GM23338 (cell line): Measurements from ENCODE around the gene PGAM5. TPM values are rescaled to one million over a fixed set of nuclear protein-coding genes. Genes with fewer than 3 reads are reported as not detected.

ENCODE experiments used
- ATAC-seq: fragments of 200-7000 bp; cut with Tn5 transposase; 3 replicates; pipeline ENCODE4 v1.9.1; 2020
- DNase-seq: peaks from one replicate; pipeline ENCODE4 v3.0.0-alpha.2; 2015; ENCODE audit warnings: low spot score
- H2AFZ ChIP-seq: fragments of 200-600 bp; sonication (generic); 2 replicates; pipeline ENCODE4 v1.8.0; 2016; ENCODE audit warnings: antibody characterized with exemption, mild to moderate bottlenecking, moderate library complexity
- H3F3A ChIP-seq: fragments of 200-600 bp; sonication (generic); replicated peaks from 2 replicates; pipeline ENCODE4 v1.8.0; 2017; ENCODE audit warnings: antibody characterized with exemption, mixed run types, low read depth
- H3K27ac ChIP-seq: fragments of 200-600 bp; sonication (generic); 2 replicates; pipeline ENCODE4 v1.6.1; 2016; ENCODE audit warnings: low read depth
- H3K27me3 ChIP-seq: fragments of 200-600 bp; sonication (generic); 2 replicates; pipeline ENCODE4 v1.8.0; 2016; ENCODE audit warnings: mild to moderate bottlenecking, mixed run types, moderate library complexity; ENCODE audit not compliant: insufficient read depth
- H3K36me3 ChIP-seq: fragments of 200-600 bp; sonication (generic); 2 replicates; pipeline ENCODE4 v1.8.0; 2016; ENCODE audit warnings: mild to moderate bottlenecking; ENCODE audit not compliant: insufficient read depth
- H3K4me1 ChIP-seq: fragments of 200-600 bp; sonication (generic); 2 replicates; pipeline ENCODE4 v1.8.0; 2016; ENCODE audit warnings: mild to moderate bottlenecking, moderate library complexity; ENCODE audit not compliant: insufficient read depth
- H3K4me2 ChIP-seq: fragments of 200-600 bp; sonication (generic); 2 replicates; pipeline ENCODE4 v1.7.1; 2017; ENCODE audit warnings: mixed run types
- H3K4me3 ChIP-seq: fragments of 200-600 bp; sonication (generic); 2 replicates; pipeline ENCODE4 v1.6.1; 2016; ENCODE audit warnings: mixed run types
- H3K79me2 ChIP-seq: fragments of 200-600 bp; sonication (generic); replicated peaks from 2 replicates; pipeline ENCODE4 v1.8.0; 2017; ENCODE audit warnings: mild to moderate bottlenecking; ENCODE audit not compliant: insufficient read depth
- H3K9me2 ChIP-seq: fragments of 200-600 bp; sonication (generic); 2 replicates; pipeline ENCODE4 v1.8.0; 2017; ENCODE audit not compliant: insufficient read depth
- H4K20me1 ChIP-seq: fragments of 200-600 bp; sonication (generic); replicated peaks from 2 replicates; pipeline ENCODE4 v1.8.0; 2017; ENCODE audit warnings: mild to moderate bottlenecking; ENCODE audit not compliant: insufficient read depth
- H3K27ac Mint-ChIP-seq: 2 replicates; pipeline ENCODE4 v1.8.0; 2020; ENCODE audit warnings: inconsistent platforms, mild to moderate bottlenecking, moderate library complexity, mixed read lengths
- H3K27me3 Mint-ChIP-seq: 3 replicates; pipeline ENCODE4 v1.8.0; 2022; ENCODE audit warnings: low read depth, mild to moderate bottlenecking, moderate library complexity, mixed read lengths, inconsistent platforms; ENCODE audit not compliant: insufficient read depth, poor library complexity
- H3K36me3 Mint-ChIP-seq: 3 replicates; pipeline ENCODE4 v1.8.0; 2021; ENCODE audit warnings: low read depth, mild to moderate bottlenecking, inconsistent platforms, moderate library complexity, mixed read lengths
- H3K4me1 Mint-ChIP-seq: 3 replicates; pipeline ENCODE4 v1.8.0; 2020; ENCODE audit warnings: mild to moderate bottlenecking, inconsistent platforms, mixed read lengths
- H3K4me3 Mint-ChIP-seq: 3 replicates; pipeline ENCODE4 v1.8.0; 2021; ENCODE audit warnings: moderate library complexity, mild to moderate bottlenecking, inconsistent platforms, mixed read lengths
- H3K9me3 Mint-ChIP-seq: 3 replicates; pipeline ENCODE4 v1.8.0; 2020; ENCODE audit warnings: moderate library complexity, mild to moderate bottlenecking, inconsistent platforms, mixed read lengths
- CREB1 ChIP-seq: fragments of 250-450 bp; sonication (Bioruptor Pico); IDR thresholded peaks from 2 replicates; pipeline ENCODE4 v1.5.0; 2020; ENCODE audit warnings: low read depth, mild to moderate bottlenecking, moderate library complexity
- CTCF ChIP-seq, 2 experiments: fragments of 200-600 bp in 1 of 2; sonication (generic) in 1 of 2; conservative IDR thresholded peaks; 2 replicates each; pipeline versions ENCODE4 v1.5.1 to v1.6.1; 2016 to 2017; ENCODE audit warnings: antibody characterized with exemption in 2 of 2, low read depth in 2 of 2, mild to moderate bottlenecking in 2 of 2, moderate library complexity in 1 of 2
- ETS1 ChIP-seq: IDR thresholded peaks from 2 replicates; pipeline ENCODE4 v1.6.1; 2016; ENCODE audit warnings: antibody characterized with exemption
- EZH2 ChIP-seq: fragments of 200-600 bp; sonication (generic); IDR thresholded peaks from one replicate; pipeline ENCODE4 v1.8.0; 2017; ENCODE audit warnings: antibody characterized with exemption, mild to moderate bottlenecking, low read depth; ENCODE audit not compliant: unreplicated experiment
- EZH2phosphoT487 ChIP-seq: fragments of 200-600 bp; sonication (generic); IDR thresholded peaks from one replicate; pipeline ENCODE4 v1.8.1; 2018; ENCODE audit warnings: antibody characterized with exemption; ENCODE audit not compliant: unreplicated experiment
- JUNB ChIP-seq: IDR thresholded peaks from one replicate; pipeline ENCODE4 v1.6.1; 2016; ENCODE audit warnings: antibody characterized with exemption; ENCODE audit not compliant: unreplicated experiment
- NANOG ChIP-seq: IDR thresholded peaks from 2 replicates; pipeline ENCODE4 v1.6.1; 2016; ENCODE audit warnings: antibody characterized with exemption, borderline replicate concordance
- REST ChIP-seq: IDR thresholded peaks from one replicate; pipeline ENCODE4 v1.6.1; 2018; ENCODE audit warnings: antibody characterized with exemption; ENCODE audit not compliant: unreplicated experiment
- STAT1 ChIP-seq: IDR thresholded peaks from one replicate; pipeline ENCODE4 v1.6.1; 2016; ENCODE audit warnings: antibody characterized with exemption; ENCODE audit not compliant: unreplicated experiment
- ZNF114 ChIP-seq: fragments of 250-450 bp; sonication (Bioruptor Pico); IDR thresholded peaks from 2 replicates; pipeline ENCODE4 v1.5.0; 2020; ENCODE audit warnings: mild to moderate bottlenecking, moderate library complexity
- ZNF331 ChIP-seq: fragments of 250-450 bp; sonication (Bioruptor Pico); IDR thresholded peaks from 2 replicates; pipeline ENCODE4 v1.5.0; 2020; ENCODE audit warnings: low read depth, mild to moderate bottlenecking, moderate library complexity
- ZNF462 ChIP-seq: fragments of 250-450 bp; sonication (Bioruptor Pico); IDR thresholded peaks from 2 replicates; pipeline ENCODE4 v1.5.0; 2020; ENCODE audit warnings: mild to moderate bottlenecking, moderate library complexity
- polyA plus RNA-seq: library from polyadenylated mRNA; unstranded; fragments of >200 nt; fragmentation: Nextera tagmentation; extraction: Ambion mirVana; gene quantifications from 2 replicates; pipeline ENCODE4 v1.2.1, GENCODE V29; 2016
- total RNA-seq: library from RNA; depleted of rRNA; stranded (reverse); fragments of >200 nt; shearing (Covaris generic); gene quantifications from 2 replicates; pipeline ENCODE4 v1.2.3, GENCODE V29; 2014

Gene PGAM5
- total and polyA plus RNA-seq, 2 experiments from 2014 or later = 31.1 to 108 TPM

- no peak overlapping the region for H2AFZ ChIP-seq
- DNase-seq (no peak), ATAC-seq (no peak)
- H3K27ac Mint-ChIP-seq = no peak overlapping the region
- peaks cover 81% of the 10 kb centered on the region for H3K36me3 Mint-ChIP-seq
- peaks cover 31% of the 10 kb centered on the region for H3F3A ChIP-seq
- no peaks in the 10 kb centered on the region for H3K9me2 ChIP-seq
- H3K4me1 Mint-ChIP-seq = no peaks in the 10 kb centered on the region
- peaks cover 7% of the 10 kb centered on the region; the same call in 1 of the 2 replicates for H3K36me3 ChIP-seq
- H3K79me2 ChIP-seq = peaks cover 21% of the 10 kb centered on the region
- H3K4me2 ChIP-seq = no peak overlapping the region
- H3K27me3 ChIP-seq = no peaks in the 10 kb centered on the region
- no peak overlapping the region for H3K27ac ChIP-seq
- no peak for TF ChIP-seq EZH2phosphoT487
- TF ChIP-seq REST = no peak
- TF ChIP-seq NANOG = no peak
- no peak for TF ChIP-seq EZH2
- TF ChIP-seq ZNF462 (CRISPR knock-in tag) = no peak
- TF ChIP-seq ETS1 = no peak
- no peak for TF ChIP-seq STAT1
- TF ChIP-seq ZNF331 (CRISPR knock-in tag) = no peak
- no peak for TF ChIP-seq CTCF (conservative IDR thresholded peaks at IDR 0.05; ENCODE audit: low read depth in 2 of 2)
- TF ChIP-seq JUNB = no peak
- no peak for TF ChIP-seq CREB1 (CRISPR knock-in tag)
- no peak for TF ChIP-seq ZNF114
- no peaks in the 10 kb centered on the region for H3K4me1 ChIP-seq
- peaks cover 10% of the 10 kb centered on the region for H4K20me1 ChIP-seq
- H3K4me3 Mint-ChIP-seq = no peak overlapping the region
- H3K4me3 ChIP-seq = no peak overlapping the region
- H3K9me3 Mint-ChIP-seq = no peaks in the 10 kb centered on the region
- peaks cover 19% of the 10 kb centered on the region for H3K27me3 Mint-ChIP-seq
Measured at GRCh38 chr12:132718644-132719043, 8.0 kb downstream of the PGAM5 start.
